HPDE6-E6E7 (cell line): ENCODE data around the gene CENPC.
"Not testable (repeated sequence)": the region's sequence is repeated elsewhere in the genome, so short reads cannot be mapped to it uniquely, and the experiment has no call there.

Source experiments
- DNase-seq: peaks from one replicate; pipeline ENCODE4 v3.0.0; 2011; ENCODE audit warnings: missing footprints; ENCODE audit errors: extremely low spot score

The CENPC gene

GRCh38 chr4:67545199-67546003 lies at the start of gene CENPC:
TSS of gene CENPC (minus strand) at chr4:67545503. CDS start at chr4:67545355, 148 bp downstream.
- peak; percentile 79 for DNase-seq

DNA sequence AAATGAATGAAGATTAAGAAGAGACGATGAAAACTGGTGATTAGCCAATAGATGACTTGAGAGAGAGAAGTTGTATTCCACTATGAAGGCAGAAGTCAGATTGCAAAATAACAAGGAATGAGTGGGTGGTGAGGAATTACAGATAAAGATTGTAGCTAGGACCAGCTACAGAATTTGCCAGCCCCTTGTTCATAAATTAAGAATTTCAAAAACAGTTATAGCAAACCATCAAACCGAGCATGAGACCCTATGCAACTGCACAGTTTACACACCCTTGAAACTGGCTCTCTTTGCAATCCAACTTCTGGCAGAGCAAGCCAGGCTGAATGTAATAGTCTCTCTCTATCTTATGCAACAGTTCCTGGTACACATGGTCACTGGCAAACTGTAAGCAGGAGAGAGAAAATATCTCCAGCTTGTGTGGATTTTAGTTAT lies 48.5 kb upstream of the CENPC start:
- no peak for DNase-seq

GRCh38 chr4:67587156-67587555 lies 41.9 kb upstream of the CENPC start:
- no peak for DNase-seq

- no peak for DNase-seq
Measured at GRCh38 chr4:67584496-67584895, 39.2 kb upstream of the CENPC start.

DNA sequence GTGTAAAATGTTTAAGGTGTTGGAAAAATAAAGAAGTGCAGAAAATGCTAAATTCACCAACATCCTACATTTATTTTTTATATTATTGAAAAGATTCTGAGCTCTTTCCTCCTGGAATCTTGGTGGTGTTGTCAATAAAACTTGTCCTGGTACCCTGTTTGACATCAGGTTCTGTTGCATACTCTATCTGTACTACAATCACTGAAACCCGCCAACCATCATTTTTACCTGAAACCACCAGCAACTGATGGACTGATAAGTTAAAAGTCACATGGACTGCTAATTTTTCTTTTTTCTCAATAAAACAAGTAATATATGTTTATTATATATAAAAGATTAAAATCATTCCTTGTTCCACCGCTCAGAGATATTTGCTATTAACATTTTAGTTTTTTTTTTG lies 36.6 kb upstream of the CENPC start:
- no peak for DNase-seq

GRCh38 chr4:67581208-67581857 lies 36.0 kb upstream of the CENPC start:
- no peak for DNase-seq

GRCh38 chr4:67580577-67580976 lies 35.3 kb upstream of the CENPC start:
- DNase-seq: no peak

GRCh38 chr4:67576538-67576937 lies 31.2 kb upstream of the CENPC start:
- DNase-seq: no peak

GRCh38 chr4:67576059-67576466 lies 30.8 kb upstream of the CENPC start:
- no peak for DNase-seq

DNA sequence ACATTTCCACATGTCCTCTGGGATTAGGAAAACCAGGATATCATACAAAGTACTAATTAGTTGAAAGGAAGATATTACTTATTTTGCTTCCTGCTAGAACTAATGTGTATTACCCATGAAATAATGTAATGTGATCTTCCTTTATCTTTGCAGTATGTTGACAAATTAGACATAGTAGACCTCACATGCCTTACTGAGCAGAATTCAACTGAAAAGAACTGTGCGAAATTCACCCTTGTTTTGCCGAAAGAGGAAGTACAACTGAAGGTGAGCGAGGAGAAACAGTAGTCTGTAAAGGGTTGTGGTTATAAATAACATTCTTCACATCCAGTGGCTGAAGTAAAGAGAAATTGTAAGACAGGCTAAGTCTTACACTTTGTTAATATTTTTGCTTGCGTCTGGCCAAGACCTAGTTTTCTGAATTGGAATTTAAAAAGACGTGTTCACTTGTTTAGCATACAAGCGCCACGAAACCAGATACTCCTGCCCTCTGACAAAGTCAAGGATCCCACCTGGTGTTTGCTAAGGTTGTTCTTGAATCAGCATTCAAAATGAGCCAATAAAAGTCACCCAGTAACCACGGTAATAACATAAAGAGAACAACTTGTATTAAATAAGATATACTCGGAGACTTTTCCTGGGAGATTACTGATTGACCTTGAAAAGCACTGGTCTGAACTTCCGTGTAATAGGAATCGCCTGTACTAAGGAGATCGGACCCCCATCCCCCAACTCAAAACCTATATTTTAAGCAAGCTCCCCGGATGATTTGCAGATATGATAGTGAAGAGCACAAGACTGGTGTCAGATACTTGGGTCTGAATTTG lies 30.1 kb upstream of the CENPC start:
- DNase-seq: no peak

DNA sequence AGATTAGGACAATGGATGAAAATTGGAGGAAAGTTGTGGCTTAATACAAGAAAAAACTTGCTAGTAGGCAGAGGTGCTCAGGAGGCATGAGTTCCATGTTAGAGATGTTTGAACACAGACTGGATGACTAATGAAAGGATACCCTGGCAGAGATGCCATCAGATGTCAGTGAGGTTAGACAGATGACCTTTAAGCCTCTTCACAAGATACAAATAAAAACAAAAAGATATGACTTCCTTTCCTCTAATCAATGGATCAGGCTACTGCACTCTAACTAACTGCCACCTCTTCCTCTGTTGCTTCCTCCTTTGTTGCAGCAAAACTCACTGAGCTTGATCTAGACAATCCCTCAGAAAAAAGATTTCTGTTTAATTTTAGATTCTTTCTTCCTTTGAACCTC lies 27.9 kb upstream of the CENPC start:
- DNase-seq: no peak

DNA sequence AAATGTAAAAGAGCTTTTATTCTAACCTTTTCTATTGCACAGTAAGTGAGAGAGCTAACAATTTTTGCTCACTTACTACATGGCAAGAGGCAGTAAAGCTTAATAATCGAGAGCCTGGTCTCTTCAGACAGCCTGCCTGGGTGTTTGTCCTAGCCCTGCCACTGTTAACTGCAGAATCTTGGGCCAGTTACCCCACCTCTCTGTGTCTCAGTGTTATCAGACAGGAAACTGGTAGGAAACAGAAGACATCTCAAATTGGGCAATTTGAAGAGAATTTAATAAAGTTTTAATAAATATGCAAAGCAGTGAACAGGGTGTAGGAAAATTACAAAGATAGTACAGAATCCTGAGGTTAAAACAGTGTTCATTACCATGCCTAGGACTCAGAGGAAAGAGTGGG lies 26.7 kb upstream of the CENPC start:
- no peak for DNase-seq

- DNase-seq: no peak
Measured at GRCh38 chr4:67570537-67570936, 25.2 kb upstream of the CENPC start.

- no peak for DNase-seq
Measured at GRCh38 chr4:67568820-67569219, 23.5 kb upstream of the CENPC start.

DNA sequence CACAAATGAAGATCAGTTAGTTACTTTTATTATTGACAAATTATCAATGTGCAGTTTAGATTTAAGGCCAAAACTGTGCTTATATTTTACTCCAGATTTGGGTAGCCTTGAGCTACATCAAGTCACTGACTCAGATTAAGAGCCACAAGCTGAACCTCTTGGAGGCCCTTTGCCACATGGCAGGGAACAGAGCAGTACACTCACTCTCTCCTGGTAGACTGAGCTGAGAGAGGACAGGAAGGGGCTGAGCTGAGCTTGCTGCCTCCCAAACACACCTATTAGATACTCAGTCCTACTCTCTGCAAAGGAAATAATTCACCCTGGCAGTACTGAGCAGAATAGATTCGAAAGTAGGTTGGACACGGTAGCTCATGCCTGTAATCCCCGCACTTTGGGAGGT lies 21.0 kb upstream of the CENPC start:
- no peak for DNase-seq

DNA sequence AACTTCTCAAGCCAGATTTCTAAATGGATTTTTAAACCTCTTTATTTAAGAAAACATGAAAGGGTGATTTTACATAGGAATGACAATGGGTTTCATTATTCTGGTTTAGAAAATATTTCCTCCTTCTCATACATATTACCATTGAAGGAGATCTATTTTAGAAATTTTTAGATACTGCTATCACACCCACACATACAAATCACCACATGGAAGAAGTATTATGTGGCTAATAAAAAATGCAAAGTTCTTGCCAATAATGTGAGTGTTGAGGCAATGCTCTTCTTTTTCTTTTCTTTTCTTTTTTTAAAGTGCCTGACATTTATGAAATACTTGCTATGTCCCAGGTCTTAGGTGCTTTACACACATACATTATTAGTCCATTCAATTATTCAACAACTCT lies 20.0 kb upstream of the CENPC start:
- no peak for DNase-seq

DNA sequence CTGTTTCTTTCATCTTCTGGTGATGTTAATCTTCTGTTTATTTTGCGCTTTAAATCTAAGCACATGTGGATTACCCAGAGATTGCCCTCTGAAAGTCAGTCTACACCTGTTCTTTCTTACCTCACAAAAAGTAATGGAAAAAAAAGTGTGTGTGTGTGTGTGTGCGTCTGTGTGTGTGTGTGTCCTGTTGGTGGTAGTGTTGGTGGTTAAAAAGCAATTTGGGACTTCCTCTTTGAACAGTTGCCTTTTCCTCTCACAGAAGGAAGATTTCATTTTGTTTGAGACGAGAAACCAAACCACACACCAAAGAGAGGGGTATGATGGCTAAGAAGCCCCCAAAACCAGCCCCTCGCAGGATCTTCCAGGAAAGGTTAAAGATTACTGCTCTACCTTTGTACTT lies 13.2 kb upstream of the CENPC start, which contains the start of gene STAP1:
TSS of gene STAP1 (plus strand) at position 235 of the 400 bp plus-strand sequence. CDS start at position 318, 83 bp downstream.
- DNase-seq: no peak

DNA sequence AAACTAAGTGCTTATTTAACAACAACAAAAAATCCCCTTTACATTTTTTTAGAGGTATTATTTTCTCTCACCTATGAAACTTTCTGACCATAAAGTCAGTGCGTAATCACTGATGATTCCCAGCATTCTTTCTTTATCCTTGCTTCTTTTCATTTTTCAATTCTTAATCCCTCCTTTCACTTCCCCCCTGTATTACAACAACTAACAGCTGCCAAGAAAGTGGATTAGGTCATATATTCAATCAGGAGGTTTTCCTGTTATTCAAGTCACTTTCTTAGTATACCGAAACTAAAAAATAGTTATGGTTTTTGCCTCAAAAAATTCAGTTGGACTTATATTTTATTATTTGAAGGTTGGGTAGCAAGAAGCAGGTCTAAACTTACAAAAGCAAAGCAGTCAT lies 11.1 kb upstream of the CENPC start:
- no peak for DNase-seq

DNA sequence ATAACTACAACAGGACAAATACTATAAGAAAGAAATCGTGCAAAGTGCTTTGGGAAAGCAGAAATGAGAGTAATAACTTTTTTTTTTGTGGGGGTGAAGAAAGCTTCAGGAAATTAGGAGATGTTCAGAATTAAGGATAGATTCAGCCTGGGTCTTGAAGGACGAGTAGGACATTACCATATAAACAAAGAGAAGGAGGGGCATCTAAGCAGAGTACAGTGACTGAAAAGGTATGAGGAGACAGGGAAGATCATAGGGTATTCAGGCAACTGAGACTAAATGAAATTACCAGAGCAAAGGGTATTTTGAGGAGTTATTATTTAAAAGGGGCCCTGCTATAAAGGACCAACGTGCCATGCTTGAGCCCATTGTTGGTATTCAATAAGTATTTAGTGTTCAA lies 10.1 kb upstream of the CENPC start:
- no peak for DNase-seq

GRCh38 chr4:67554096-67554495 lies 8.8 kb upstream of the CENPC start:
- DNase-seq: no peak

DNA sequence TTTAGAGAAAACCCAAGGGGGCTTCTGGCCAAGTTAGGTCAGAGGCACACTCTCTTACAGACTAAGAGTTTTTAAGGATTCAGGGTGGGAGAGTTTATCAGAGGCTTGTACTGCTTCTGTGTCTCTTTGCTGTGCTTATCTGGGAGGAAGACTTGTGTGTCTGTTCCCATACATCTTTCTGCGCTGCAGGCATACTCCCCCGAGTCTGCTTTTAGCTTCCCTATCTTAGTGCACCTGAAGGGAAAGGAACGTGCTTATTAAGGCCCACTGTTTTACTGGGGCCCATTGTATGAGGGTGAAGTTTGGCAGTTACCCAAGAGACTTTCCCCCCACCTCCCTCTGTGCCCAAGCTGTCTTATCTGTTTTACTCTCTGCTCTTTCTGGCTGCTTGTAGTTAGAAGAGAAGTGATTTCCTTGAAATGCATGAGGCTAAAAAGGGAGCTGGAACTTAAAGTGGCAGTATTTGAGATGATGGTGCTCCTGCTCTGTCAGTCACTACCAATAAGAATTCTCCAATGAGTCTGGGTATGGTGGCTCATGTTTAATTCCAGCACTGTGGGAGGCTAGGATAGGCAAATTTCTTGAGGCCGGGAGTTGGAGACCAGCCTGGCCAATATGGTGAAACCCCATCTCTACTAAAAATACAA lies 7.0 kb upstream of the CENPC start:
- not testable (repeated sequence) for DNase-seq

GRCh38 chr4:67550857-67551256 lies 5.6 kb upstream of the CENPC start:
- DNase-seq: no peak
